NCI-H526 treated with DMSO at 0.1 percent for 48 hours (cell line): ENCODE results near the gene SFMBT1.
"Not testable (repeated sequence)": the region's sequence is repeated elsewhere in the genome, so short reads cannot be mapped to it uniquely, and the experiment has no call there.

Experiments
- DNase-seq: peaks from one replicate; lab custom pipeline; 2025; lab: John Stamatoyannopoulos, UW

Gene SFMBT1

DNA sequence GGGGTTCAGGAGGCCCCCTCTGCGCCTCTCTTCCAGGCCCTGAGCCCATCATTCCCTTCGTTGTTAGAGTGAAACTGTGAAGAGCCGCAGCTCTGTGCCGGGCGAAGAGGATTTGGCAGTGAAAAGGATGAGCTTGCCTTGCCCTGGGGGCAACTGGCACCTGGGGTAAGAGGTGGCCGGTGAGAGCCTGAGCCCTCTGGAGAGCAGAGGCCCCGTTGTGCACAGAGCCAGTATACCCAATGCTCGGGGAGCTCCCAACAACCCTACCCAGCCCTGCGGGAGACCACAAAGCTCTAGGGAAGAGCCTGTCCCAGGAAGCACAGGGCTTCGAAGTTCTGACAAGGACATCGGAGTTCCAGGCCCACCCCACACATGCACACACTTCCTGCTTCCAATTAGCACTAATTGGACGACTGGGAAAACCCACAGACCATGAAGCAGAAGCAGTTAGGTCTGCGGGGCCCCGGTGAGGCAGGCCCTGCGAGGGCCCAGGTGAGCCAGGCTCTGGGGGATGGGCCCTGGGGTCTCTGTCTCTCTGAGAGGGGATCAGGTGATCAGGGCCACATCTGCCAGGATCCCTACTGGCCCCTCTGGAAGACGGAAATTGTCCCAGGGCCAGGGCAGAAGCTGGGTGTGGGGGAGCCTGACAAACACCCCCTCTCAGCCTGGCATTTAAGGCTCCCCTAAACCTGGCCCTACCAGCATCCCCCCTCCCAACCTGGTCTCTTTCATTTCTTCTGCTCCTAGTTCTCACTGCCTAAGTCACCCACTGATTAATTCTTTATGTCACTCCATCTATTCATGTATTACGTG lies 27.9 kb upstream of the SFMBT1 start:
- no peak for DNase-seq

DNA sequence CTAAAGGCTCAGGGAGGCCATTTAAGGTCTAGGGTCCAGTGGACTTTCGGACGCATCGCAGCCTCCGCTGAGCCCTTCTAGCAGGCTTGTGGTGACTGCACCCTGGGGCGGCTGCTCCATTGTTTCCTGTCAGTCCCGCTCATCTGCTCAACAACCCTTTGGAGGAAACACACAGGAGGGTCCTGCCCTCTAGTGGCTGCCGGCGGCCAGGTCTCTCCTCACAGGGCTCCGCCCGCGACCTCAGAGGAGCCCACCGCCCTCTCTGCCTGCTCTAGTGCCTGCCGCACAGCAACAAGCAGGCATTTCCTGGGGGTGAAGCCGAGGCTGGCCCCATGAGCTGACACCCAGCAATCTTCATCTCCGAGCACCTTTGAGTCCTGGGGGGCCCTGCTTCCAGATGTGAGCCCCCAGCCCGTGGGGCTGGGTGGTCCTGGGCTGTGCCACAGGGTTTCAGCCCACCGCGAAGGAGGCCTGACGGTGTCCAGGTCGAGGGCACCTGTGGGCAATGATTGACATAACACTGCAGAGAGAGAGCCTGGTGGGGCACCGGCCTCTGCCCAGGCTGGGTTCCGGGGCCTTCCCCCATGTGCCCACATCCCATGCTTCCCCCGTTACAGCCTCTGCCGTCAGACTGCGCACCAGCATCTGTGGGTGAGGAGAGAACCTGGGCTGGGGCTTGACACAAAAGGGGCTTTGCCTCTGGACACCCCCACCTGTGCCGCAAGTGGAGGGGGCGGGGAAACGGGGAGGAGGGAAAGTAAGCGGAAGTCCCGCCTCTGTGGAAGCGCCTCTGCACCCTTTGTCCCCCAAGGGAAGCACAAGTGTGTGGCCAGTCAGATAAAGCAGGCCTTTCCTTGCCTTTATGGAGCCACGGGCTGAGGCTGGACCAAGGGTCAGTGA lies 27.0 kb upstream of the SFMBT1 start:
- peak; percentile 57 for DNase-seq

DNA sequence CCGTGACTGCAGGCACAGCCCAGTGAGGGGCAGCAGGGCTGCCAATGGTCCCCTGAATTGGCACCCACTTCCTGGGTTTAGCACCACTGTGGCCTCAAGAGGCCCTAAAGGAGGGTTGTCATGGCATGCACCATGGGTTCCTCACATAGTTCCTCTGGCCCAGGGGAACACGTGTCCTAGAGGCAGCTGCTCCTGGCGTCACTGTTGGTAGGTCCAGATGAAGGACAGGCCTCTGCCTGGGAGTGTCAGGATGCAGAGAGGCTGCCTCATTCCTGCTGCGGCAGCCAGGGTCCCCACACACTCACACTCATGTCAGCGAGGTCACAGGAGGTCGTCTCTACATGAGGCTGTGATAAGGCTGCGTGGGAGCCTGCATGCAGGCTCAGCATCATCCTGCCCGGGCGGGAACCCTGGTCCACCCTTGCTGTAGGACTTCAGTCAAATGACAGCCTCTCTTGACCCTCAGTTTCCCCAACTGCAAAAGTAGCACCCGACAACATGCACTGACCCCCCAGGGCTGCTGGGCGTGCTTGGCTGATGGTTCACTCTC lies 26.1 kb upstream of the SFMBT1 start:
- no peak for DNase-seq

- no peak for DNase-seq
Observed at GRCh38 chr3:53069422-53070068, 23.7 kb upstream of the SFMBT1 start.

DNA sequence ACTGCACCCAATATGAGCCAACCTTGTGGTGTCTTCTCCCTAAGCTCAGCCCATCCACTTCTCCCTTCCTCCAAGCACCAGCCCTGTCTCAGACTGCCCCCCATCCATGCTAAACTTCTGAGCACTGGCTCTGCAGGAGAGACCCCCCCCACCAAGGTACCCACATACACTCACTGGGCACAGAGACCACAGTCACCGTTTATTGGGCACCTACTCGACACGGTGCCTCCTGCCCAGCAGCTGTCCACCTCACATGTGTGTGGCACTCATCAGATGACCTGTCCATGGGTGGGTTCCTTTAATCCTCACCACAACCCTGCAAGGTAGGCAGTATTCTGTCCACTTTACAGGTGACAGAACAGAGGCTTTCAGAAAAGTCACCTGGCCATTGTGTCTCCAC lies 22.3 kb upstream of the SFMBT1 start:
- DNase-seq = no peak

GRCh38 chr3:53067567-53067966 lies 21.7 kb upstream of the SFMBT1 start:
- DNase-seq = no peak

- no peak for DNase-seq
Observed at GRCh38 chr3:53065841-53066480, 20.1 kb upstream of the SFMBT1 start.

DNA sequence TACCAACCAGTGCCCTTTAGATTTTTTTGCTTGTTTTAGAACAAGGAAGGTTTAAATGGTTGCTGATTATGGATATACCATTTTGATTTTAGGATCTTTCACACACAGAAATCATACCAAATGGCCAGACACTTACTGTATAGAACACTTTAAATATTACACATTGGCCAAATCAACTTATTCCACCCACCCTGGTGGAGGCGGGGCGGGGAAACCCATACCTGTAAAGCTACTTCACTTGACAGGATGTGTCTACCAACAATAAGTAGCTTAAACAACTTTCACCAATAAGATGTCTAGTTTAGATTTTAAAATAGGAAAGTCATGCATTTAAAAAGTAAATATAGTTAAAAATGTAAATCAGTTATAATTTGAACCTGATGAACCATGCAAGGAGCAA lies 17.0 kb upstream of the SFMBT1 start:
- no peak for DNase-seq

DNA sequence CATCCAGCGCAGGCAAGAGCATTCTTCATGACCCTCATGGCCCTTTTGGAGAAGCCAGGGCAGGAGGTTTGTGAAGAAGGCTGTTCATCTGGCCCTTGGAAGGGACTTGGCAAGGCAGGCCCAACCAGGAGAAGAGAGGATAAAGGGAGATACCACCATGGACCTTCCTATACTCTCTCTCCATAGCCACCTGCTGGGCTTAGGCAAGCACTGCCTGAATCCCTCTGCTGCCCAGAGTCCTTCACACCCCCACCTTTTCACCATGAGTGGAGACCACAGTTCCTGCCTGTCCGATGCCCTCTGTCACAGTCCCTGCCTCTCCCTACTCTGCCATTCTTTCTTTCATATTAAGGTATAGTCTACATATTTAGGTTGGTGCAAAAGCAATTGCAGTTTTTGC lies 10.6 kb upstream of the SFMBT1 start:
- DNase-seq = no peak

GRCh38 chr3:53054233-53054632 lies 8.4 kb upstream of the SFMBT1 start:
- DNase-seq = not testable (repeated sequence)

DNA sequence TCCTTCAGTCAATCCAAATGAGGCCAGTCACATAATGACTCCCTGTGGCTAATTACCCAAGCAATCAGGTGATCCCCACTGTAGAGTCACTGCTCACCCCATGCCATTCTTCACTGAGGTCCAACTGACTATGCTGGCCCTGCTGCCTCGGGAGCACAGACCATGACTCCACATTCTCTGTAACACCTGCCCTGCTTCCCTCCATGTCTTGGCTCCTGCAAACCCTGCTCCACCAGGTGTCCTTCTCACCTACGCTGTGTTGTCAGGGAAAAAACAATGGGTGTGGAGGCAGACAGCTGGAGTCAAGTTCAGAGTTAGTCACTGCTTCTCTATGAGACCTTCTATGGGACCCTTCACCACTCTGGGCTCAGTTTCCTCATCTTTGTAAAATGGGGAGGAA lies 6.1 kb upstream of the SFMBT1 start:
- DNase-seq = peak; percentile 18

DNA sequence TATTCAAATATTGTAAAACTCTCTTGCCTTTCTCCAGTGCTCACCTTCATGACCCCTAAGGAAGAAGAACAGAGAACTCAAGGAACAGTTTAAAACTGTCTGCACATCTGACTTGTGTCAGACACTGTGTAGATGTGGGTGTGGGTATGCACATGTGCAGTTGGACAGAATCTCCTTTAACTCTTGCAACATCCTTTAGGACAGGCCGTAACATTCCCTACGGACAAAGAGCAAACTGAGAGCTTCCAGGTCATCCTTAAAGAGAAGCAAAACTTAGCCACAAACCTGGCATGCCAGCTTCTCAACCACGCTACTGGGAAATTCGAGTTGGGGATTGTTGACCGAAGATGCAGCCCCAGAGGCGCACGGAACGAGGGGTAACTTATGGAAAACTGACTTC lies 4.1 kb upstream of the SFMBT1 start:
- DNase-seq = no peak

DNA sequence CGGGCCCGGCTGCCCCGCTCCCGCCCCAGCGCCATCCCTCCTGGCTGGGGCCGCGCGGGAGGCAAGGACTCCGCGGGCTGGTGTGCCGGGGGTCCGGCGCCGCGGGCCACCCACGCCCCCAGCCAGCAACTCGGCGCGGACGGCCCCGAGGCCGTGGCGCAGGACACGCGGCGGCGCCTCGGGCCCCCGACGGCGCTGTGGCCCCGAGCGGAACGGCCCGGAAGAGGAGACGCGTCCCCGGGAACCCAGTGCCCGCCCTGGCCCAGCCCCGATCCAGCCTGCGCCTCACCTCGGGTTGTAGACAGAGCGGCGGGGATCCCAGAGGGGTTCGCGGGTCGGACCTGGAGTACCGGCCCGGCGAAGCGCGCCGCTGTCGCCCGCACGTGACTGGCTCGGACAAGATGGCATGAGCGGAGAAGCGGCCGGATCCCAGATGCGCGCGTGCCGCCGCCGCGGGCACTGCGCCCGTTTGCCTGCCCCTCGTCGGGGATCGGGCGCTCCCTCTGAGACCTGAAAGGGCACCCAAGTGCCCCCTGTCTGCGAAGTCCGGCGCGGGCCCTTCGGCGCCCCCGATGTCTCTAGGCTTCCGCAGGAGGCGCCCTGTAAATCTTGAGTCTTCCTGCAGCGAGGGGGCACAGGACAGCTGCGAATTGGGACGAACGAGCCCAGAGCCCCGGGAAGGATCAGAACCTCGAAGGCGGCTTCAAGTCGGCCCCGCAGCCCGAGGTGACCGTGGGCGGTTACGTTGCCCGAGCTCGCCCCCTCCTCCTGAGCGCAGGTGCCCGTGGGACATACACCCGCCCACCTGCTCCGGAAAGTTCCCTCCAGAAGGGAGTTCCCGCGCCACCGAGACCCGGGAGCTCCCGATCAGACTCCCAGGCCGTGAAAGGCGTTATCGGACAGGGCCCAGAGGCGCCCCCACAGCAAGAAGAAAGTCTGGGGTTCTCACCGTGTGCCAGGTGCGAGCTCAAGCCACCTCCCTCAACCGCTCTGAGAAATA lies 598 bp upstream of the SFMBT1 start:
- peak; percentile 38 for DNase-seq

GRCh38 chr3:53044711-53045517 lies 959 bp downstream of the SFMBT1 start:
- DNase-seq = peak; percentile 45

DNA sequence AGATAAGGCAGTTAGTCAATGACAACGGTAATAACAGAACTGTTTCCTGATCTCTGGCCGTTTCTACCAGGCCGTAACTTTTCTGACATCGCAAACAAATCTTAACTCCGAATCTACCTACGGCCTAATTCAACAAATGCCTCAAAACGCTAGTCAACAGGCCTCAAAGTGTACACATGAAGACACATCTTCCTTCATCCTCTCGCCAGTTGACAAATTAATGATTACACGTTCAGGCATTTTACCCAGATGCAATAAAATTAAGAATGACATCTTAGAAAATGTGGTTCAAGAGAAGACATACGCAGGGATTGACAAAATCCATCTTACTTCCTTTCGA lies 1.5 kb downstream of the SFMBT1 start:
- no peak for DNase-seq

GRCh38 chr3:53043738-53044137 lies 2.1 kb downstream of the SFMBT1 start:
- no peak for DNase-seq

DNA sequence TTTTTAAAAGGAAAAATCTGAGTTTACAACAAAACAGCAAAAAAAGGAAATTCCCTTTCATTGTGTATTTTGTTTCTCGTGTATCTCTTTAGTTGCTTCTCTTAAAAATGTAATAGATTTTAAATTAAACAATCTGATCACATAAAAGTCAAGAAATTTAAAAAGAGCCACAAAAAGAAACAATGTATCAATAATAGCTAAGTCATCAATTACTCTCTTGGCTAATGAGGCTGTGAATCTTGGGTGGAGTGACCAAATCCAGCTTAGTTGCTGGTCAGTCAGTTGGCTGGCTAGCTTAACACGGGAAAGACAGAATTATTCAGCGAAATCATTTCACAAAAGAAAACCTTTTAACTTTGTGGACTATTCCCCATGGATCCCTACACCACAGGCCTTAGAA lies 3.2 kb downstream of the SFMBT1 start:
- DNase-seq = no peak

DNA sequence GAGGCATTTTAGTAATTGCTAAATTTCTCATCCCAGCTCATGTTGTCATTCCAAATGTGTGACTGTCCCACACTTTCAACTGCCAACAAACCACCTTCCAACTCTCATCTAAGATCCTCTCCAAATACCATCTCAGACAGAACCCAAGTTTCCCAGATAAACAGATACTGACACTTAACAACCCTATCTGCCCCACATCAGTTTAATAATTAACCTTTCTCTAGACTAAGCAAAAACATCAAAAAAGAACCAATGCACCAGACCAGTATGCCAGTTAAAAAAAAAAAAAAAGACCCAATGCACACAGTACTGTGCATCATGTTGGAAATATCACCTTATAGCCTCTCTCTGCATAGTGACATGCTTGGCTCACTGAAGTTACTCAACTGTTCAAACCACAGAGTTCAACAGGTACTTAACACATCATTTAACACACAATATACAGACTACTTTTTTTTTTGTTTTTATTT lies 5.5 kb downstream of the SFMBT1 start:
- no peak for DNase-seq

- no peak for DNase-seq
Observed at GRCh38 chr3:53039376-53039752, 6.5 kb downstream of the SFMBT1 start.
